ENCODE data around the gene CFL2.
"Not testable (repeated sequence)": the region's sequence is repeated elsewhere in the genome, so short reads cannot be mapped to it uniquely, and the experiment has no call there.

The CFL2 gene

GRCh38 chr14:34742270-34743115 lies 28.1 kb upstream of the CFL2 start:
- TF ChIP-seq CTCF (IDR thresholded peaks at IDR 0.05; ENCODE audit: control insufficient read depth, extremely low read depth, insufficient read depth): no peak
- DNase-seq (ENCODE audit: low read depth): no peak

GRCh38 chr14:34741840-34742239 lies 27.4 kb upstream of the CFL2 start:
- no peak for DNase-seq (ENCODE audit: low read depth)
- H3K4me3 ChIP-seq (ENCODE audit: low read depth, low read length): no peak overlapping the region
- no peak for TF ChIP-seq CTCF (IDR thresholded peaks at IDR 0.05; ENCODE audit: control insufficient read depth, extremely low read depth, insufficient read depth)

More at GRCh38 chr14:34742270-34743115, 28.1 kb upstream of the CFL2 start:
- H3K4me3 ChIP-seq (ENCODE audit: low read depth, low read length): no peak overlapping the region

GRCh38 chr14:34740139-34740538 lies 25.7 kb upstream of the CFL2 start:
- DNase-seq (ENCODE audit: low read depth); H3K4me3 ChIP-seq (ENCODE audit: low read depth, low read length): not testable (repeated sequence)

GRCh38 chr14:34737079-34737478 lies 22.7 kb upstream of the CFL2 start:
- not testable (repeated sequence) for H3K4me3 ChIP-seq (ENCODE audit: low read depth, low read length); DNase-seq (ENCODE audit: low read depth)

GRCh38 chr14:34733245-34733644 lies 18.9 kb upstream of the CFL2 start:
- no peak for DNase-seq (ENCODE audit: low read depth)
- no peak overlapping the region for H3K4me3 ChIP-seq (ENCODE audit: low read depth, low read length)
- no peak for TF ChIP-seq CTCF (IDR thresholded peaks at IDR 0.05; ENCODE audit: control insufficient read depth, extremely low read depth, insufficient read depth)

- no peak overlapping the region for H3K4me3 ChIP-seq (ENCODE audit: low read depth, low read length)
- TF ChIP-seq CTCF (IDR thresholded peaks at IDR 0.05; ENCODE audit: control insufficient read depth, extremely low read depth, insufficient read depth): no peak
- DNase-seq (ENCODE audit: low read depth): no peak
Observed at GRCh38 chr14:34732802-34733201, 18.4 kb upstream of the CFL2 start.

GRCh38 chr14:34723867-34724266 lies 9.5 kb upstream of the CFL2 start:
- no peak for DNase-seq (ENCODE audit: low read depth)
- H3K4me3 ChIP-seq (ENCODE audit: low read depth, low read length): no peak overlapping the region
- no peak for TF ChIP-seq CTCF (IDR thresholded peaks at IDR 0.05; ENCODE audit: control insufficient read depth, extremely low read depth, insufficient read depth)

Measured in LNCaP clone FGC (cell line).